ENCODE measurements around the gene SYCE1.

The SYCE1 gene

GRCh38 chr10:133511907-133512528, 53.4 kb downstream of the SYCE1 start:
- no peak for DNase-seq (ENCODE audit: low read depth)

DNA sequence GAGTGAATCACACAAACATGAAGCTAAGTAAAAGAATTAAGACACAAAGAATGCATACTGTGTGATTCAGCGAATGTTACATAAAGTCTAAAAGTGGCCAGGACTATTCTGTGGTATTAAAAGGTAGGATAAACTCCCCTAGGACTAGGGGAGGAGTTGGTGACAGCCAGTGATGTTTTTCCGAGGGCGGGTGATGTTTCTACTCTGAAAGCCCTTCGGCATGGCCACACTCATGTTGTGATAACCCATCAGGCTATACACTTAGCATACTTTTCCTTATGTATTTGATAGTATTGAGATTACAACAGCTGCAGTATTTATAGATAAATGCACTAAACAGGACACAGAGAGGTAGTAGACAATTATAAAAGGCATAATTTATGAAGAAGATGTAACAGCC, 54.0 kb downstream of the SYCE1 start:
- DNase-seq (ENCODE audit: low read depth), result no peak

GRCh38 chr10:133509700-133510099, 55.7 kb downstream of the SYCE1 start:
- no peak for DNase-seq (ENCODE audit: low read depth)

Measured in T follicular helper cell (primary cell).